GM12872 (cell line): ENCODE data around the gene VAV2.

ENCODE experiments used
- CTCF ChIP-seq: IDR thresholded peaks from 3 replicates; pipeline ENCODE4 v1.5.1; 2011; ENCODE audit warnings: low read depth, mild to moderate bottlenecking, low read length, moderate library complexity; ENCODE audit not compliant: insufficient read depth

VAV2 gene

GRCh38 chr9:133822430-133823065 lies 169.6 kb downstream of the VAV2 start:
- no peak for TF ChIP-seq CTCF

GRCh38 chr9:133821601-133822429 lies 170.3 kb downstream of the VAV2 start:
- no peak for TF ChIP-seq CTCF

- no peak for TF ChIP-seq CTCF
Measured at GRCh38 chr9:133819923-133820322, 172.2 kb downstream of the VAV2 start.

GRCh38 chr9:133818444-133818843 lies 173.7 kb downstream of the VAV2 start:
- no peak for TF ChIP-seq CTCF

- TF ChIP-seq CTCF = no peak
Measured at GRCh38 chr9:133815781-133816180, 176.3 kb downstream of the VAV2 start.

- TF ChIP-seq CTCF = no peak
Measured at GRCh38 chr9:133814586-133815208, 177.4 kb downstream of the VAV2 start.
